ENCODE results near the gene BBS4. TPM values are rescaled to one million over a fixed set of nuclear protein-coding genes. Genes with fewer than 3 reads are reported as not detected.

The BBS4 gene
- total and polyA plus RNA-seq, 2 experiments from 2014 or later, result 37.9 to 86.8 TPM

DNA sequence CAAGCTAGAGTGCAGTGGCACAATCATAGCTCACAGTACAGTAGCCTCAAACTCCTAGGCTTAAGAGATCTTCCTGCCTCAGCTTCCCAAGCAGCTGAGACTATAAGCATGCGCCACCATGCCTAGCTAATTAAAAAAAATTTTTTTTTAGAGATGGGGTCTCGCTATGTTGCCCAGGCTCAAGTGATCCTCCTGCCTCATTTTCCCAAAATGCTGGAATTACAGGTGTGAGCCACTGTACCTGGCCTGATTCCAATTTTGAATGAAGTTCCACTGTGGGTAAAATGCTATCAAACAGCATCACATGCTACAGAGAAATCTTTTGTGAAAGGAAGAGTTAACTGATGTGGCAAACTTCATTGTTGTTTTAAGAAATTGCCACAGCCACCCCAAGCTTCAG lies 80.0 kb downstream of the BBS4 start:
- no peak for TF ChIP-seq CTCF (IDR thresholded peaks at IDR 0.05; ENCODE audit: low read depth, low read length)
- no peak overlapping the region for H3K4me3 ChIP-seq
- H3K27ac ChIP-seq, result no peak overlapping the region
- no peak for DNase-seq (ENCODE audit: low read depth in 1 of 2, low spot score in 1 of 2)
- H3K27me3 ChIP-seq, result no peaks in the 10 kb centered on the region
- no peaks in the 10 kb centered on the region for H3K9me3 ChIP-seq (ENCODE audit: low read depth)
- no peaks in the 10 kb centered on the region for H3K4me1 ChIP-seq (ENCODE audit: low read depth)
- peaks cover 16% of the 10 kb centered on the region for H3K36me3 ChIP-seq

GRCh38 chr15:72766780-72767179 lies 80.8 kb downstream of the BBS4 start:
- no peak for TF ChIP-seq CTCF (IDR thresholded peaks at IDR 0.05; ENCODE audit: low read depth, low read length)
- no peak overlapping the region for H3K4me3 ChIP-seq
- no peak for DNase-seq (ENCODE audit: low read depth in 1 of 2, low spot score in 1 of 2)
- H3K27me3 ChIP-seq, result no peaks in the 10 kb centered on the region
- H3K27ac ChIP-seq, result no peak overlapping the region
- peaks cover 16% of the 10 kb centered on the region for H3K36me3 ChIP-seq
- no peaks in the 10 kb centered on the region for H3K9me3 ChIP-seq (ENCODE audit: low read depth)
- H3K4me1 ChIP-seq (ENCODE audit: low read depth), result no peaks in the 10 kb centered on the region

DNA sequence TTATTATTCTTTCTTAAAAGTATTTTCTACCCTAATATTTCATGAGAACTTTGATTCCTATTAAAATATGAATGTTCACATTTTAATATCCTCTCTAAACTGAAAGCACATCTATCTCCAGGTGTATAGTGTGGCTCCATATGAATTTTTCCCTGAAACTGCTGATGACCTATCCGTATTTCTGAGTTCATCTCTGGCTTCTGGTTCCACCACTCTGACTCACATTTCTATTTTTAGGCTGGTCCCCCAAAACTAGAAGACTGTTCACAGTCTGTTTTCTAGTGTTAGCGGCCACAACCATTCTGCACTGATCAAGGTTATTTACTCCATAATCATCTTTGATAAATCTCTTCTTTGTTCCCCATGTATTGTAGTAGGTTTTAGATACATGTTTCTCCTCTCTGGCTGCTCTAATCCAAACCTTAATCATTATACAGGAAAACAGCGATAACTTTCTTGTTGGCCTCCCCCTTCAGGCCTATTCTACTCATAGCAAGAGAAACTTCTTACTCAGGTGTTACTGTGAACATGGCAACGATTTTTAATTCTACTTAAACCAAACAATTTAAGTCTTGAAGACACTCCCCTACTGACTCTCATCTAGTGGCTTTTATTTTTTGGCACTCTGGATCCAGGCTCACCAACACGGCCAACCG lies 84.8 kb downstream of the BBS4 start:
- no peaks in the 10 kb centered on the region for H3K9me3 ChIP-seq (ENCODE audit: low read depth)
- H3K27me3 ChIP-seq, result no peaks in the 10 kb centered on the region
- H3K4me1 ChIP-seq (ENCODE audit: low read depth), result peaks cover 11% of the 10 kb centered on the region
- H3K27ac ChIP-seq, result no peak overlapping the region
- no peak overlapping the region for H3K4me3 ChIP-seq
- peaks cover 18% of the 10 kb centered on the region for H3K36me3 ChIP-seq
- TF ChIP-seq CTCF (IDR thresholded peaks at IDR 0.05; ENCODE audit: low read depth, low read length), result peak; percentile 19
- DNase-seq (ENCODE audit: low read depth in 1 of 2, low spot score in 1 of 2), result no peak

GRCh38 chr15:72771329-72771725 lies 85.3 kb downstream of the BBS4 start:
- peaks cover 14% of the 10 kb centered on the region for H3K36me3 ChIP-seq
- no peak overlapping the region for H3K4me3 ChIP-seq
- no peak for DNase-seq (ENCODE audit: low read depth in 1 of 2, low spot score in 1 of 2)
- H3K27me3 ChIP-seq, result no peaks in the 10 kb centered on the region
- no peak overlapping the region for H3K27ac ChIP-seq
- H3K9me3 ChIP-seq (ENCODE audit: low read depth), result no peaks in the 10 kb centered on the region
- H3K4me1 ChIP-seq (ENCODE audit: low read depth), result peaks cover 16% of the 10 kb centered on the region
- no peak for TF ChIP-seq CTCF (IDR thresholded peaks at IDR 0.05; ENCODE audit: low read depth, low read length)

DNA sequence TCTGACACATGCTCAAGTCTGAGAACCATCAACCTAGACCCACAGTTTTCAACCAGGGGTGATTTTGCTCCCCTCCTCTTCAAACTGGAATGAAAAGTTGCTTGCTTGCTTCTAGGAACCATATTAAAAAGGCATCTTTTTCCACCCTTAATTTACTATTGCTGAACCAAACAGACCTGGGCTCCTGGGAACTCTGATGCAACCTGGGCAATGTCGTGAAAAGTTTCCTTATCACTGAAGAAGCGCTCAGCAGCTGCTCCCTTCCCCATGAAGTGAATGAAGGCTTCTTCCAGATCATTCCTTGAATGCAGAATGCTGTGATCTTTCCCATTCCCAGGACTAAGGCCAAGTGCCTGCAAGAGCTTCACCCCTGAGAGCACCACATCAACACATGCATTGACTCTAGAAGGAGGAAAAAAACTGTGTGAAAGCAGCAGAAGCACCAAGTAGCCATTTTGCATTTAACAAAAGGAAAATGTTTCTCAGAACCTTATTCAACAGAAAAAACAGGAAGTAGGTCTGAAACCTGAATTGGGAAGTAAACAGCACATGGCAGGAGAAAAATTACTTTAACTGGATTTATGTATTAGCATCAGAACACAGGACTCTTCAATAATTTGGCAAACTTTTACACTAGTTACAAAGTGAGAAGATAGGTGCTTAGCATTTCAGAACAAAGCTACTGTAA lies 88.8 kb downstream of the BBS4 start:
- Histone ChIP-seq H3K27ac (no peak overlapping the region), H3K4me3 (no peak overlapping the region), H3K9me3 (ENCODE audit: low read depth) (no peaks in the 10 kb centered on the region), H3K36me3 (peaks cover 10% of the 10 kb centered on the region), H3K27me3 (no peaks in the 10 kb centered on the region), H3K4me1 (ENCODE audit: low read depth) (peaks cover 16% of the 10 kb centered on the region)
- DNase-seq (ENCODE audit: low read depth in 1 of 2, low spot score in 1 of 2), result no peak
- TF ChIP-seq CTCF (IDR thresholded peaks at IDR 0.05; ENCODE audit: low read depth, low read length), result no peak

All from cardiac muscle cell (in vitro differentiated cells and primary cell).